IMR-90 (cell line): ENCODE results near the gene ARHGEF1. TPM values are rescaled to one million over a fixed set of nuclear protein-coding genes. Genes with fewer than 3 reads are reported as not detected.

Experiments
- ATAC-seq: fragments of 200-7000 bp; cut with Tn5 transposase; 2 replicates; pipeline ENCODE4 v1.9.1; 2020; ENCODE audit warnings: low read depth, mild to moderate bottlenecking, moderate library complexity
- BruUV-seq: library from RNA; stranded (reverse); fragments of 400-500 nt; replicated peaks from 2 replicates; lab custom pipeline; 2021; lab: Mats Ljungman, UMichigan
- CTCF ChIA-PET: fragments of 300-600 bp; formaldehyde crosslinking; extraction: SDS; loops from one replicate; lab custom pipeline; 2021; ENCODE audit warnings: antibody characterized with exemption; lab: Yijun Ruan, JAX
- POLR2A ChIA-PET: fragments of 300-600 bp; sonication (Branson Sonifier 250); formaldehyde crosslinking; loops from one replicate; lab custom pipeline; 2022; ENCODE audit warnings: antibody characterized with exemption; ENCODE audit not compliant: unreplicated experiment; lab: Charles Lee
- DNase-seq: peaks from one replicate; pipeline ENCODE4 v3.0.0; 2013
- H2AFZ ChIP-seq: replicated peaks from 2 replicates; pipeline ENCODE3; 2013; ENCODE audit warnings: low read length, mild to moderate bottlenecking; ENCODE audit not compliant: poor library complexity
- H2AK5ac ChIP-seq: 2 replicates; pipeline ENCODE4 v1.6.1; 2013; ENCODE audit warnings: low read depth, low read length, inconsistent platforms
- H2AK9ac ChIP-seq: replicated peaks from 2 replicates; pipeline ENCODE3; 2013; ENCODE audit warnings: mild to moderate bottlenecking, low read depth, low read length, moderate library complexity; ENCODE audit not compliant: poor library complexity
- H2BK120ac ChIP-seq: 2 replicates; pipeline ENCODE4 v1.6.1; 2013; ENCODE audit warnings: low read depth, low read length, inconsistent platforms
- H2BK15ac ChIP-seq: 3 replicates; pipeline ENCODE4 v1.6.1; 2013; ENCODE audit warnings: low read depth, low read length, inconsistent platforms
- H2BK20ac ChIP-seq: 2 replicates; pipeline ENCODE4 v1.6.1; 2013; ENCODE audit warnings: low read depth, mild to moderate bottlenecking, inconsistent platforms, low read length, moderate library complexity
- H2BK5ac ChIP-seq: 2 replicates; pipeline ENCODE4 v1.6.1; 2013; ENCODE audit warnings: mild to moderate bottlenecking, low read depth, low read length, inconsistent platforms; ENCODE audit not compliant: poor library complexity, severe bottlenecking
- H3K14ac ChIP-seq: replicated peaks from 2 replicates; pipeline ENCODE4 v1.6.1; 2013; ENCODE audit warnings: low read depth, low read length, inconsistent platforms
- H3K18ac ChIP-seq: 2 replicates; pipeline ENCODE4 v1.6.1; 2013; ENCODE audit warnings: low read depth, low read length, control low read depth
- H3K23ac ChIP-seq: 2 replicates; pipeline ENCODE4 v1.6.1; 2013; ENCODE audit warnings: low read depth, low read length, inconsistent platforms
- H3K27ac ChIP-seq: 2 replicates; pipeline ENCODE4 v1.5.1; 2013; ENCODE audit warnings: mild to moderate bottlenecking, control low read depth, low read length; ENCODE audit not compliant: insufficient read depth
- H3K27me3 ChIP-seq: 2 replicates; pipeline ENCODE4 v1.6.1; 2013; ENCODE audit warnings: low read length; ENCODE audit not compliant: control insufficient read depth, insufficient read depth
- H3K36me3 ChIP-seq: 2 replicates; pipeline ENCODE4 v1.6.1; 2013; ENCODE audit warnings: low read length, mixed read lengths; ENCODE audit not compliant: control insufficient read depth, insufficient read depth
- H3K4ac ChIP-seq: 2 replicates; pipeline ENCODE4 v1.6.1; 2013; ENCODE audit warnings: low read depth, low read length, inconsistent platforms
- H3K4me1 ChIP-seq: 2 replicates; pipeline ENCODE4 v1.6.1; 2013; ENCODE audit warnings: low read length, mixed read lengths; ENCODE audit not compliant: control insufficient read depth, insufficient read depth
- H3K4me2 ChIP-seq: 2 replicates; pipeline ENCODE4 v1.6.1; 2013; ENCODE audit warnings: low read depth, mild to moderate bottlenecking, control low read depth, low read length, moderate library complexity
- H3K4me3 ChIP-seq: 2 replicates; pipeline ENCODE4 v1.5.1; 2013; ENCODE audit warnings: low read depth, mild to moderate bottlenecking, control low read depth, low read length, moderate library complexity; ENCODE audit not compliant: insufficient read depth
- H3K56ac ChIP-seq: 2 replicates; pipeline ENCODE4 v1.6.1; 2013; ENCODE audit warnings: low read length, inconsistent platforms; ENCODE audit not compliant: insufficient read depth; ENCODE audit errors: extremely low read depth
- H3K79me1 ChIP-seq, 2 experiments: 2 replicates each; pipeline ENCODE4 v1.6.1; 2013; ENCODE audit warnings: low read length in 2 of 2, inconsistent platforms in 1 of 2, low read depth in 1 of 2
- H3K9ac ChIP-seq: 2 replicates; pipeline ENCODE4 v1.6.1; 2013; ENCODE audit warnings: low read depth, low read length, control low read depth
- H3K9me1 ChIP-seq: 2 replicates; pipeline ENCODE4 v1.6.1; 2013; ENCODE audit warnings: low read length, inconsistent platforms; ENCODE audit not compliant: insufficient read depth
- H3K9me3 ChIP-seq: 2 replicates; pipeline ENCODE4 v1.6.1; 2013; ENCODE audit warnings: low read length; ENCODE audit not compliant: control insufficient read depth, insufficient read depth
- H4K20me1 ChIP-seq: 2 replicates; pipeline ENCODE4 v1.6.1; 2013; ENCODE audit warnings: low read length, inconsistent platforms; ENCODE audit not compliant: insufficient read depth
- H4K5ac ChIP-seq: 2 replicates; pipeline ENCODE4 v1.6.1; 2013; ENCODE audit warnings: mild to moderate bottlenecking, low read depth, low read length, control low read depth
- H4K8ac ChIP-seq, 2 experiments: 2 replicates each; pipeline ENCODE4 v1.6.1; 2013; ENCODE audit warnings: low read depth in 2 of 2, low read length in 2 of 2, control low read depth in 1 of 2, inconsistent platforms in 1 of 2
- H4K91ac ChIP-seq: 2 replicates; pipeline ENCODE4 v1.6.1; 2013; ENCODE audit warnings: low read depth, low read length, inconsistent platforms; ENCODE audit not compliant: insufficient read depth
- FOS ChIP-seq: fragments of 150-350 bp; IDR thresholded peaks from 2 replicates; pipeline ENCODE4 v1.6.1; 2016; ENCODE audit warnings: low read depth, low read length
- NFE2L2 ChIP-seq: fragments of 150-350 bp; IDR thresholded peaks from 2 replicates; pipeline ENCODE4 v1.6.1; 2016; ENCODE audit warnings: low read depth, mild to moderate bottlenecking, low read length
- WGBS, 2 experiments: methylation state at CpG; one replicate each; pipeline versions ENCODE4 v1.1.5 to v1.1.7; 2013; ENCODE audit warnings: missing lambda C conversion rate in 2 of 2; ENCODE audit not compliant: insufficient read length in 1 of 2; ENCODE audit errors: extremely low coverage in 2 of 2; 5-methylcytosine and 5-hydroxymethylcytosine counted together
- dilution Hi-C: fragments of 300-500 bp; cut with HindIII; formaldehyde crosslinking; loops from one replicate; pipeline ENCODE4 v1.14.3; 2018; ENCODE audit warnings: low sequenced_read_pairs; ENCODE audit not compliant: unreplicated experiment
- in situ Hi-C: fragments of 300-500 bp; cut with MboI; formaldehyde crosslinking; loops from 3 replicates; pipeline ENCODE4 v1.14.3; 2019; ENCODE audit warnings: low sequenced_read_pairs, inconsistent platforms, mixed read lengths
- intact Hi-C: fragments of 100-400 bp; cut with micrococcal nuclease; formaldehyde crosslinking; loops from 2 replicates; pipeline ENCODE4 v1.10.0; 2022
- polyA plus RNA-seq, 3 experiments: library from polyadenylated mRNA; depleted of rRNA; stranded (reverse); fragments of >200 nt; gene quantifications; 2 replicates each; pipeline ENCODE4 v1.2.3, GENCODE V29; 2012; ENCODE audit warnings: low replicate concordance in 1 of 3
- total RNA-seq: library from RNA; depleted of rRNA; stranded (reverse); fragments of >200 nt; gene quantifications from 2 replicates; pipeline ENCODE4 v1.2.3, GENCODE V29; 2012

ARHGEF1 gene
- total and polyA plus RNA-seq, 2 of the 4 experiments (the other 2 are of a cell fraction) = 11.5 to 47.1 TPM

DNA sequence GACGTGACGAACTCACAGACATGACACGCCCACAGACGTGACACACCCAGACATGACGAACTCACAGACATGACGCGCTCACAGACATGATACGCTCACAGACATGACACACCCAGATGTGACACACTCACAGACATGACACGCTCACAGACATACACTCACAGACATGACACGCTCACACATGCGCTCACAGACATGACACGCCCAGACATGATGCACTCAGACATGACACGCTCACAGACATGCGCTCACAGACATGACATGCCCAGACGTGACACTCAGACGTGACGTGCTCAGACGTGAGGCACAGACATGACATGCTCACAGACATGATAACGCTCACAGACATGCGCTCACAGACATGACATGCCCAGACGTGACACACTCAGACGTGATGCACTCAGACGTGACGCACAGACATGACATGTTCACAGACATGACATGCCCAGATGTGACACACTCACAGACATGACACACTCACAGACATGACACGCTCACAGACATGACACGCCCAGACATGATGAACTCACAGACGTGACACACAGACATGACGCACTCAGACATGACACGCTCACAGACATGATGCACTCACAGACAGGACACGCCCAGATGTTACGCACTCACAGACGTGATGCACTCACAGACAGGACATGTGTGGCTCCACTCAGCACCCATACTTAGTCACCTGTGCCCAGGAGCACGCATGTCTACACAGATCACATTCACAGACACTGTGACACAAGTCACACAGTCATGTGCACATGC is 37.1 kb downstream of the ARHGEF1 start:
- Histone ChIP-seq H3K4me3 (no peak overlapping the region), H3K9ac (no peak overlapping the region), H3K9me1 (peaks cover 20% of the 10 kb centered on the region), H2AK5ac (peak overlapping the region; percentile 27; the same call in 1 of the 2 replicates), H3K36me3 (no peaks in the 10 kb centered on the region), H3K4ac (no peak overlapping the region), H3K4me1 (0 out of 2 replicates have a peak, but pooled peaks cover 2% of the 10 kb centered on the region), H3K14ac (no peak overlapping the region), H2BK15ac (no peak overlapping the region), H3K9me3 (no peaks in the 10 kb centered on the region), H3K79me1 (no peaks in the 10 kb centered on the region), H4K20me1 (peaks cover 21% of the 10 kb centered on the region), H3K56ac (no peak overlapping the region), H2AK9ac (peak overlapping the region; percentile 70), H3K23ac (no peak overlapping the region), H2BK5ac (no peak overlapping the region), H2BK20ac (no peak overlapping the region), H4K8ac (no peak overlapping the region), H4K5ac (no peak overlapping the region), H3K27ac (no peak overlapping the region), H3K27me3 (peaks cover 86% of the 10 kb centered on the region), H3K4me2 (no peak overlapping the region), H4K91ac (no peak overlapping the region), H2BK120ac (no peak overlapping the region), H2AFZ (peak overlapping the region; percentile 56), H3K18ac (no peak overlapping the region)
- DNase-seq (no peak), ATAC-seq (no peak)
- ChIA-PET POLR2A (no interaction called here), CTCF (no interaction called here)
- 90% methylated on average over 26 of the region's 33 CpGs; no CpG with 5 or more reads in 1 of the 2 experiments for WGBS, 2 experiments
- no TSS peak for BruUV-seq
- in situ Hi-C loops = no loop called here
- TF ChIP-seq NFE2L2 = no peak
- TF ChIP-seq FOS = 0 out of 2 replicates have a peak, but pooled peaks have one; percentile 17
- dilution Hi-C loops = no loop called here
- intact Hi-C loops = no loop called here
